Measurements from ENCODE around the gene PAFAH1B2.
"Not testable (repeated sequence)": the region's sequence is repeated elsewhere in the genome, so short reads cannot be mapped to it uniquely, and the experiment has no call there.

PAFAH1B2 gene

DNA sequence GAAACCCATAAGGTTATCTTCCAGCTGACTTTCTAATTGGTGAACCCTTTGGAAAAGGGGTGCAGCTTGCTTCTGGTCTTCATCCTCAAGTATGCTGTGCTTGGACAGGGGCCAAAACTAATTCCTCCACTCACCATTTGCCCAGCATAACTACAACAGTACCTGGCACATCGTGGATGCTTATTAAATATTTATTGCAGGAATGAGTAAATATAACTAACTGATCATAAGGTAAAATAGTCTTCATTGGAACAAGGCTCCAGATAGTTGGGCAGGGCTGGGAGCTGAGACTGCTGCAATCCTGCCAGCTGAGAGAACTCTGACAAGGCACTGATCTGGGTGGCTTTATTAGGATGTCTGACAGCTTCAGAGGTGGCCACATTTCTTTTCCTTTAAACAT is 32.1 kb downstream of the PAFAH1B2 start:
- DNase-seq: no peak

DNA sequence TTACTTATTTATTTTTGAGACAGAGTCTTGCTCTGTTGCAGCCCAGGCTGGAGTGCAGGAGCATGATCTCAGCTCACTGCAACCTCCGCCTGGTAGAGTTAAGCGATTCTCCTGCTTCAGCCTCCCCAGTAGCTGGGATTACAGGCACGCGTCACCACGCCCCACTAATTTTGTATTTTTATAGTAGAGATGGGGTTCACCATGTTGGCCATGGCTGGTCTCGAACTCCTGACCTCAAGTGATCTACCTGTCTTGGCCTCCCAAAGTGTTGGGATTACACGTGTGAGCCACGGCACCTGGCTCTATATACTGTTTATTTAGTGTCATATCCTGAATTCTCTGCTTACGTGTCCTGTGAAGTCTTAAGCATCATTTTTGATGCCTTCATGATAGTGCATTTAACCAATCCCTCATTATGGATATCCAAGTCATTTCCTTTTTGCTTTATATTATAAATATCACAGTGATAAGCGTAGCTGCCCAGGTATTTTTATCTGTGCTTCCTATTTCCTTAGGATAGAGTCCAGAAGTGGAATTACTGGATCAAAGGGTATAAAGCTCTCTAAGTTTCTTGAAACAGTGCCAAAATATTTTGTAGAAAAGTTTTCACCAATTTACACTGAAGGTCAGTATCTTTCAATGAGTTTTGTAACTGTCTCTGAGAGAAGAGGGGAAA is 33.6 kb downstream of the PAFAH1B2 start:
- no peak for DNase-seq

DNA sequence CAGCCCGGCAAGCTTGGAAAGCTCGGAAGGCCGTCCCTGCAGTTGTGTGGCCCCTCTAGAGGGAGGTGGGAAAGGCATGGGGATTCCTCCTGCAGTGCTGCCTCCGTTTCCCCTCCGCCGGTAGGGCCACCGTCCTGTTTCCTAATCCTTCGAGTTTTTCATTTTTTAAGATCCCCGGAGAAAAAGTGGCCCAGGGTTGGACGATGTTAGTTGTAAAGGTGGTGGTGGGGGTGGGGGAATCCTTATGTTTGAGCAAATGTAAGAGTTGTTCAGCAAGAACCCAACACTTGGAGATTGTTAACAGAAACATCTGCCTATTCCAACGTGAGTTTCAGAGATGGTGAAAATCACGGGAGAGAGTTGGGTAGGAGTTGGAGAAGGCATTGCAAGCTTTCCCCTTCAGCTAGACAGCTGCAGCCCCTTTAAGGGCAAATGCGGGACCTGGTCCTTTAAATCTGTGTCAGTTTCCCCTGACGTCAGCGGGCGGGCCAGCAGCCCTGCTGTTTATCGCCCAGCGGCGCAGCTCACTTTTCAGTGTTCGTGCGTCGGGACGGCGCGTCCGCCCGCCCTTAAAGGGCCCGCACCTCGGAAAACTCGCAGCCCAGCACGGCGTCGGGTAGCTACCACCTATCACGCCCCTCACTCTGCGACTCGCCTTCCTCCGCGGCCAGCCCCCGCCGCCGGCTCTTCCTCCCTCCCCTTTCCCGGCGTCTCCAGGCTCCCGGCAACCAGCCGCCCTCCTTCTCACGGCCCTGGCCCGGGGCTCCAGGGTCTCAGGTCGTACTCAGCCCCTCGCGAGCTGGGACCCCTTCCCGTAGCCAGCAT is 34.3 kb downstream of the PAFAH1B2 start, which contains the start of gene SIDT2:
SIDT2 (plus strand) TSS at position 534 of the 825 bp plus-strand sequence. CDS start 521 bp downstream, outside the sequence.
- DNase-seq: peak; percentile 82

DNA sequence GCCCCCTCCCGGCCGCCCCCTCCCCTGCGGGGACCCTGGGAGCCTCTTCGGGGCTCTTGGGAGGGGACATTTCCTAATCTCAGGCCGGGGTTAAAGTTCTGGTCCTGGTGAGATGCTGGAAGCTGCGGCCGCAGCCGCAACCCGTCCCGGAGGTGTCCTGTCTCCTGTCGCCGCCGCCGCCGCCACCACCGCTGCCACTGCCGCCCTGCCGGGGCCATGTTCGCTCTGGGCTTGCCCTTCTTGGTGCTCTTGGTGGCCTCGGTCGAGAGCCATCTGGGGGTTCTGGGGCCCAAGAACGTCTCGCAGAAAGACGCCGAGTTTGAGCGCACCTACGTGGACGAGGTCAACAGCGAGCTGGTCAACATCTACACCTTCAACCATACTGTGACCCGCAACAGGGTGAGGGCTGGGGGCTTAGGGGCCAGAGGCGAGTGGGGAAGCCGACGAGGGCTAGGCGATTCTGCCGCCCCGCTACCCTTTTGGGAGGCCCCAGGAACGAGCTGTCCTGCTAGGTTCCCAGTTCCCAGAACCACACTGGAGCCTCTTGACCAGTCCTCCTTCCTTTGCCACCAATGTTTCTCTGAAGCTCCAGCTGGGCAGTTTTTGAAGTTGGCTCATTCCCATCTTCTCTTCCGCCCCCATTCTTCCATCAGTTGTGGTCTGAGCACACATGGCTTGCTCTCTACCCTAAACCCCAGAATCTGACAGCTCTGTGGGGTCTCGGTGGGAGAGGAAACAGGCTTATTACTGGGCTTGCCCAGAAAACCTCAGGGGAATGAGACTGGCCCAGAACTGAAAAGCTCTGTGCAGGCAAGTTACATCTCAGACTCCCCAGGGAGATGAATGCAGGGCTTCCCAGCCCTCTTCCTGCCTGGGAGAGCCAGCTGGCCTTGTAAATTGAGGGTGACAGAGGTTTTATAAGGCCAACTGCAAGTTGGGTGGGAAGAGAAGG is 35.2 kb downstream of the PAFAH1B2 start:
- no peak for DNase-seq

GRCh38 chr11:117180020-117180419 is 35.9 kb downstream of the PAFAH1B2 start:
- peak; percentile 32 for DNase-seq

DNA sequence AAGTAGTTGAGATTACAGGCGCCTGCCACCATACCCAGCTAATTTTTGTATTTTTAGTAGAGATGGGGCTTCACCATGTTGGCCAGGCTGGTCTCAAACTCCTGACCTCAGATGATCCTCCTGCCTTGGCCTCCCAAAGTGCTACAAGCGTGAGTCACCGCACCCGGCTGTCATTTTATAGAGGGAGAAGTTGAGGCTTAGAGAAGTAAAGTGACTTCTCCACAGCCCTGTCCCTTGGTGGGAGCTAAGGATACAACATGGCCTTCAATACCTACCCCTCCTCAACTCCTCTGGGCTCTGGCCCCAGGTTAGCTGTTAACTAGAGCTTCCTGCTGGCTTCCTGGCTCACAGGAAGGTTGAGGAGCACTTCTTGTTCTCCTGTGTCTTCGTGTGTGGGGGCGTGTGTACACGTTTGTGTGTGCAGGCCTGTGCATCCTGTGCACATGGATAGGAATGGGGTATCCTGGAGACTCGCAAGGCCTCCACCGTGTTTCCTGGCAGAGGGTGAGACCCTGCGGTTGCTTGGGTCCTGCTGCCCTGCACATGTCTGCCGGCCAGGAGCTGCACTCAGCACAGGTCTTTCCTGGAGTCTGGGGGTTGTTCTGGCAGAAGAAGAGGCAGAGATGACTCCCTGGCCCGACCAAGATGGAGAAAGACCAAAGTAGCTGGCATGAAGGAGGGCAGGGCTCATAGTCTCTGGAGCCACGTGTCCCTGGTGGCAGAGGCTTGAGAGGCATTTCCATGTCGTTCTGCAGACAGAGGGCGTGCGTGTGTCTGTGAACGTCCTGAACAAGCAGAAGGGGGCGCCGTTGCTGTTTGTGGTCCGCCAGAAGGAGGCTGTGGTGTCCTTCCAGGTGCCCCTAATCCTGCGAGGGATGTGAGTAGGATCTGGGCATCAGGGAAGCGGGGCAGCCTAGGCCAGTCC is 36.8 kb downstream of the PAFAH1B2 start:
- DNase-seq: peak; percentile 80

GRCh38 chr11:117181586-117182550 is 37.8 kb downstream of the PAFAH1B2 start:
- DNase-seq: no peak

GRCh38 chr11:117182551-117182935 is 38.5 kb downstream of the PAFAH1B2 start:
- DNase-seq: no peak

GRCh38 chr11:117183178-117183577 is 39.1 kb downstream of the PAFAH1B2 start:
- not testable (repeated sequence) for DNase-seq

- DNase-seq: no peak
Observed at GRCh38 chr11:117183724-117184349, 39.8 kb downstream of the PAFAH1B2 start.

- DNase-seq: peak; percentile 88
Observed at GRCh38 chr11:117185736-117186430, 41.8 kb downstream of the PAFAH1B2 start.

DNA sequence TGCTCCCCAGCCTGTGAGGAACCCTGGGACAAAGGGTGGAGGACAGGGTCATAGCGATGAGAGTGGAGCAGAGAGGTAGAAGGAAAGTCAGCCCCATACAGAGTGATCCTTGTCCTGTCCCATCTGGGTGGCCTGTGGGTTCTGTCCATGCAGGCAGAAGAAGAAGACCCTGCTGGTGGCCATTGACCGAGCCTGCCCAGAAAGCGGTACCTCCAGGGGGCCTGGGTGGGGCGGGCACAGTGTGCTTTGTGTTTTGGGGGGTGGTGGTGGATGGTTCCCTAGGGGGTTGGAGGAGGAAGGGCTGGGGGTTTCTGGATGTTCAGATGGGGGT is 42.3 kb downstream of the PAFAH1B2 start:
- no peak for DNase-seq

- DNase-seq: no peak
Observed at GRCh38 chr11:117187007-117187406, 42.9 kb downstream of the PAFAH1B2 start.

GRCh38 chr11:117187428-117187798 is 43.3 kb downstream of the PAFAH1B2 start:
- DNase-seq: no peak

DNA sequence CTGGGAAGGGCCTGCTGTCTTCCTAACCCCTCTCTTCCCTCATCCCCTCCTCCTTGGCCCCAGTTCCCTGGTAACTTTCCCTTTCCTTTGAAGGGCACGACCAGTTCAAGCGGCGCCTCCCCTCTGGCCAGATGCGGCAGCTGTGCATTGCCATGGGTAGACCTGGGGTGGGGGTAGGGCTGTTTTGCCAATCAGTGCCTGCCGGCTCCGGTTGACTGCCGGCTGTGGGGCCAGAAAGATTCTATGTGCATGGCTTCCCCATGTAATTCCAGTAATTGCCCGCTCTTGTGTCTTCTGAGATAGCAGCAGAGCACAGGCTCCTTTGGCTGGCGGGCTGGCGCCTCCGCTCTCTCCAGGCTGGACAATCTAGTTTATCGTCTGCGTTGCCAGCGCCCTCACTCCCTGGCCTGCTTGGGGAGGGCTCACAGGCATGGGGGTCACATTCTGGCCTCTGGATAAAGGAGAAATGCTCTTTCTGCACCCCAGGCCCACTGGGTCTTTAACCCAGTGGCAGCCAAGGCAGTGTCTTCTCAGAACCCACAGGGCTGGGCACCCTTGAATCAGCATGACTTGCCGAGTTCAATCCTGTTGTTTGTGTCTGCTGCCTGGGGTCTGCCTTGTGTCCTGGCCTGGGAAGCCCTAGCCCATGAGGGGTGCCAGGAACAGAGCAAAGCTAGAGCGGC is 43.9 kb downstream of the PAFAH1B2 start:
- DNase-seq: no peak

GRCh38 chr11:117188620-117189081 is 44.6 kb downstream of the PAFAH1B2 start:
- no peak for DNase-seq

- DNase-seq: peak; percentile 94
Observed at GRCh38 chr11:117189191-117189940, 45.3 kb downstream of the PAFAH1B2 start.

GRCh38 chr11:117189941-117190544 is 46.0 kb downstream of the PAFAH1B2 start:
- no peak for DNase-seq
